Osteocyte (in vitro differentiated cells): ENCODE measurements around the gene CPO. TPM values are rescaled to one million over a fixed set of nuclear protein-coding genes. Genes with fewer than 3 reads are reported as not detected.

Experiments
- total RNA-seq: library from RNA; stranded (reverse); gene quantifications from 2 replicates; pipeline ENCODE4 v1.2.1, GENCODE V29; 2021

The CPO gene
- total RNA-seq, 1 donor from 2014 or later, result not detected

Other genes starting within 250 kb of the CPO start
- not detected in 2 replicates for gene DYTN, start 221.1 kb upstream of the CPO start, total RNA-seq
- gene MDH1B, start 174.2 kb upstream of the CPO start, total RNA-seq, result 1.2 and 1.3 TPM in 2 replicates
- gene FASTKD2, start 173.9 kb upstream of the CPO start, total RNA-seq, result 18.9 and 19.8 TPM in 2 replicates
- 36.7 and 39.8 TPM in 2 replicates for gene KLF7, start 226.4 kb downstream of the CPO start, total RNA-seq